GM21825 (cell line): ENCODE results near the gene GATAD2A.

Experiments
- ATAC-seq: cut with Tn5 transposase; IDR thresholded peaks from one replicate; pipeline ENCODE4 v1.9.1; 2021; ENCODE audit warnings: mild to moderate bottlenecking, moderate library complexity; ENCODE audit not compliant: unreplicated experiment

Gene GATAD2A

DNA sequence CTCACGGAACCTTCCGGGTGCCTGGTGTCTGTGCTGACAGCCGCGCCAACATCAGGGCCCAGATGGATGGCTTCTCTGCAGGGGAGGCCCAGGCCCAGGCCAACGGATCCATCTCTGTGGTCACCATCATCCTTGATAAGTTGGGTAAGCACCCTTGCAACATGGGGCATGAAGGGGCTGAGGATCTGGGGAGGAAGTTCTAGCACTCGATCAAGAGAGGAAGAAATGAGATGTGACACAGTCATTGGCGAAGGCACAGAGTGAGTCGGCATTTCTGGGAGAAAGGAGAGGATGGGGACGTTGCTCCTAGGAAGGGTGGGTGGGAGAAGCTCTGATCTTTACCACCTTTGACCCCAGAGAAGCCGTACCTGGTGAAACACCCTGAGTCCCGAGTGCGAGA is 137.0 kb downstream of the GATAD2A start:
- ATAC-seq: no peak

- ATAC-seq: no peak
These were observed 137.6 kb downstream of the GATAD2A start for GRCh38 chr19:19543101-19543500.

DNA sequence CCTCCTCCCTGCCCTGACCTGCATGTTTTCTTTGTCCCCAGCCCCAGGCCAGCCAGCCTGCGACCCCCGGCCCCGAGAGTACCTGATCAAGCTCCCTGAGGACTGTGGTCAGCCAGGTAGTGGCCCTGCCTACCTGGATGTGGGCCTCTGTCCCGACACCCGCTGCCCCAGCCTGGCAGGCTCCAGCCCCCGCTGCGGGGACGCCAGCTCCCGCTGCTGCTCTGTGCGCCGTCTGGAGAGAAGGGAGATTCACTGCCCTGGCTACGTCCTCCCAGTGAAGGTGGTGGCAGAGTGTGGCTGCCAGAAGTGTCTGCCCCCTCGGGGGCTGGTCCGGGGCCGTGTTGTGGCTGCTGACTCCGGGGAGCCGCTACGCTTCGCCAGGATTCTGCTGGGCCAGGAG is 138.2 kb downstream of the GATAD2A start:
- ATAC-seq: no peak

GRCh38 chr19:19544257-19544953 is 138.9 kb downstream of the GATAD2A start:
- no peak for ATAC-seq

DNA sequence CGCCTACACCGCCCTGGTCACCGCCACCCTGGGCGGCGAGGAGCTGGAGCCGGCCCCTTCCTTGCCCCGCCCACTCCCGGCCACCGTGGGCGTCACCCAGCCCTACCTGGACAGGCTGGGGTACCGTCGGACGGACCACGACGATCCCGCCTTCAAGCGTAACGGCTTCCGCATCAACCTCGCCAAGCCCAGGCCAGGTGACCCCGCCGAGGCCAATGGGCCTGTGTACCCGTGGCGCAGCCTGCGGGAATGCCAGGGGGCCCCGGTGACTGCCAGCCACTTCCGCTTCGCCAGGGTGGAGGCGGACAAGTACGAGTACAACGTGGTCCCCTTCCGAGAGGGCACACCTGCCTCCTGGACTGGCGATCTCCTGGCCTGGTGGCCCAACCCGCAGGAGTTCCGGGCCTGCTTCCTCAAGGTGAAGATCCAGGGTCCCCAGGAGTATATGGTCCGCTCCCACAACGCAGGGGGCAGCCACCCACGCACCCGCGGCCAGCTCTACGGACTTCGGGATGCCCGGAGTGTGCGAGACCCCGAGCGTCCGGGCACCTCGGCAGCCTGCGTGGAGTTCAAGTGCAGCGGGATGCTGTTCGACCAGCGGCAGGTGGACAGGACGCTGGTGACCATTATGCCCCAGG is 139.6 kb downstream of the GATAD2A start:
- no peak for ATAC-seq

DNA sequence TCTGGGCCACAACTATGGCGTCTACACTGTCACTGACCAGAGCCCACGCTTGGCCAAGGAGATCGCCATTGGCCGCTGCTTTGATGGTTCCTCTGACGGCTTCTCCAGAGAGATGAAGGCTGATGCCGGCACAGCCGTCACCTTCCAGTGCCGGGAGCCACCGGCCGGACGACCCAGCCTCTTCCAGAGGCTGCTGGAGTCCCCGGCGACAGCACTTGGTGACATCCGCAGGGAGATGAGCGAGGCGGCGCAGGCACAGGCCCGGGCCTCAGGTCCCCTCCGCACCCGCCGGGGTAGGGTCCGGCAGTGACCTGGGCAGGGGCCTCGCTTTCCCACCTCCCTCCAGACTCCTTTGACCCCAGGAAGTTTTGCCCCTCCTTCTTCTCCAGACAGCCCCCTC is 140.2 kb downstream of the GATAD2A start:
- ATAC-seq: no peak

- ATAC-seq: no peak
These were observed 141.3 kb downstream of the GATAD2A start for GRCh38 chr19:19546751-19547162.

DNA sequence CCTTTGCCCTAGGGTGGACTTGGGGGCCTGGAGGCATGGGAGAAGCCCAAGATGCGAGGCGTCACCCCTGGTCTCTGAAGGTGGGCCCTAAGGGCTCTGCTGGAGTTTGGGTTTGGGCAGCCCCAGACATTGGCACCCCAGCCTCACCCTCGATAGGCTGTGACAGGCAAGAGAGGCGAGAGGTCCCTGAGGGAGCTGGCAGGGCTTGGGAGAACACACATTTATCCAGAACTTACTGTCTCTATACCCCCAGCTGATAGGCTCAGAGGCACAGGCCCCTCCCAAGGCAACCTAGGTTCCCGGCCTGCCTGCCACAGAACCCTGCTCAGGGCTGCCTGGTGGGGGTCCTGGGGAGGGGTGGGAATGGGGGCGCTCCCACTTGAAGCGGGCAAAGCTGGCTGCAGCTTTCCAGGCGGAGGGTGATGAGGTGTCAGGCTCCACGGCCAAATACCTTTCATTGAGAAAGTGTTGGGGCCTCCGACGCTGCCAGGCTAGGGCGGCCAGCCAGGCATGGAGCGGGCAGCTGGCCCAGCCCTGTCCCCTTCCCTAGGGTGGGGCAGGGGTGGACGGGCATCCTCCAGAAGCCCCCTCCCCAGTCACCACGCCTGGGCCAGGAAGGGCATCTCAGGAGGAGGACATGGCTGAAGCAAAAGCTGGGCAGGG is 142.3 kb downstream of the GATAD2A start:
- no peak for ATAC-seq

- ATAC-seq: no peak
These were observed 143.7 kb downstream of the GATAD2A start for GRCh38 chr19:19548915-19549759.

- no peak for ATAC-seq
These were observed 144.5 kb downstream of the GATAD2A start for GRCh38 chr19:19549804-19550464.

GRCh38 chr19:19550485-19550929 is 145.0 kb downstream of the GATAD2A start:
- ATAC-seq: no peak

GRCh38 chr19:19550972-19551852 is 145.7 kb downstream of the GATAD2A start:
- no peak for ATAC-seq

DNA sequence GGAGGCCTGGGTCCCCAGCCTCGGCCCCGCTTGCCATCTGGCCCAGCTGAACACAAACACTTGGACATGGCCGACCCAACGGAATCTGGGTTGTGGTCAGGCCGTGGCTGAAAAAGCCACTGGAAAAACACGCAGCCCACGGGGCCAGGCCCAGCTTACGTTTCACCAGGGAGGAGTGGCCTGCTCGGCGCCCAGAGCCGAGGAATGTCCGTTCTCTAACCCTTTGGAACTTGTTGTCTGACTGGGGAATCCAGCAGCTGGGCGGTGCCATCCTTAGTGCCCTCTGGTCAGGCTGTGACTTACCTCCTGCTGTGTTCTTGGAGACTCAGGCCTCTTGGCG is 146.3 kb downstream of the GATAD2A start:
- no peak for ATAC-seq

- ATAC-seq: no peak
These were observed 147.3 kb downstream of the GATAD2A start for GRCh38 chr19:19552798-19553197.

DNA sequence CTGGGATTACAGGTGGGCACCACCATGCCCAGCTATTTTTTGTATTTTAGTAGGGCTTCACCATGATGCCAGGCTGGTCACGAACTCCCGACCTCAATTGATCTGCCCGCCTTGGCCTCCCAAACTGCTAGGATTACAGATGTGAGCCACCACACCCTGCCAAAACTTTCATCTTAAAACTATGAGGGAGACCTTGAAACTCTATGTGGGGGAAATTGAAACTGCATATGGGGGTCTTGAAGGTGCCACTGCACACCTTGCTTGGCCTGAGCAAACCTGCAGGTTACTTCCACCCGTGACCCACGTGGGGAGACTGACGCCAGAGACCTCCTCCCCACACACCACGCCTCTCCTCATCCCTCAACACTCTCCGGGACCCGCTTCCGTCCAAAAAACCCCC is 148.2 kb downstream of the GATAD2A start:
- ATAC-seq: no peak

DNA sequence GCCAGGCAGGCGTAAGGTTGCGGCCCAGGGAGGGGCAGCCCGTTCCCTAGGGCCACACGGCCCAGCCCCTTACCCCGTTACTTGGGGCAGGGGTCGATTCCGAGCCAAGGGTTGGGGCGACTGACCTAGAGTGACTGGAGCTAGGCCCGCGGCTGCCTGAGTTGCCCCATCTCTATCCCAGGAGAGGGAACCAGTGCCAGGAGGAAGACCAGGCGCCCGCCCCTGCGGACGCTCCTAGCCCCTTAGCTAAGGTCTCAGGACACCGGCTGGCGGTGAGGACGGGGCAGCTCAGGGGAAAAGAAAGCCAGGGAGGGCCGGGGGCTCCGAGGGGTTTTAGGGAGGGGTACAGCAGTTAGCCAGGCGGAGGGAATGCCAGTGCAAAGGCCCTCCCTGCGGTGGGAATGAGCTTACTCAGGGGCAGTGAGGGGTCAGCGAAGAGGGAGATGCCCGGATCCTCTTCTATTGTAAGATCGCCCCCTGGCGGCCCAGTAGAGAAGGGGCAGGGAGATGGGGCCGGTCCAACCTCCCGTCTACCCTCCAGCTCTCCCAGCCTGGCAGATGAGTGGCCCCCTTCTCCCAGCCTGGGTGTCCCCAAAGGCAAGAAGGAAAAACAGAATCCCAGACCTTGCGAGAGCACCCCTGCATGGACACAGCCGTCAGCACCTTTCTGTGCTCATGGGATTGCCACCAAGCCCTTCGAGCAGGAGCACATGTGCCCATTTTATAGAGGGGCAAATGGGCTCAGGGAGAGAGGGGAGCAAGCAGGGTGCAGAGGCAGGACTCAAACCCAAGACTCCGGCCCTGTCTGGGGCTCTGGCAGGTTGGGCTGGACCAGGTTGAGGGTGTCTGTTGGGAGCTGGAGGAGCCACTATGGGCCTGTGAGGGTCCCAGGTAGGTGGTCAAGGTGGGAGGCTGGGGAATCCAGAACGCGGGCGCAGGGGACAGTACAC is 148.9 kb downstream of the GATAD2A start:
- no peak for ATAC-seq

DNA sequence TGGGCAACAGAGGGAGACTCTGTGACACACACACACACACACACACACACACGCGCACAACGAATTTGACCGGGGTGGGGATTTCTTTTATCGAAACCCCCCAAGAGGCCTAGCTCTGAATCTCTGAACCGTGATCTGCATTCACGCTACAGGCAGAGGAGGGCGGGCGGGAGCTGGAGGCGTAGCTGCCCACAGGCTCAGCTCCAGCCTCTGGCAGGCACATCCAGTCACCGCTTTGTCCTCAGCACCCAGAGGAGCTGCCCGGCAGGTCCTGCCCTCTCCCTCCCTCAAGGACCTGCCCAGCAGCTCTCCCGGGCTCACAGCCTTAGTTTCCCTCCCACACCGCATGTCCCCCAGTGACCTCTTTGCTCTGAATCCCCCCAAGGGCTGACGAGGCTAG is 152.6 kb downstream of the GATAD2A start:
- no peak for ATAC-seq
